GM19395 (cell line): Measurements from ENCODE around the gene ITGB7.

Experiments
- ATAC-seq: cut with Tn5 transposase; IDR thresholded peaks from one replicate; pipeline ENCODE4 v1.9.1; 2021; ENCODE audit warnings: mild to moderate bottlenecking, moderate library complexity; ENCODE audit not compliant: unreplicated experiment

Gene ITGB7

GRCh38 chr12:53231921-53232645 lies 25.0 kb upstream of the ITGB7 start, which contains the start of gene RARG:
Gene RARG (minus strand): TSS chr12:53232209. CDS start chr12:53227545, 4,664 bp downstream.
- no peak for ATAC-seq

GRCh38 chr12:53231671-53231920 lies 24.5 kb upstream of the ITGB7 start:
- no peak for ATAC-seq

GRCh38 chr12:53230108-53230845 lies 23.2 kb upstream of the ITGB7 start:
- ATAC-seq, result no peak

DNA sequence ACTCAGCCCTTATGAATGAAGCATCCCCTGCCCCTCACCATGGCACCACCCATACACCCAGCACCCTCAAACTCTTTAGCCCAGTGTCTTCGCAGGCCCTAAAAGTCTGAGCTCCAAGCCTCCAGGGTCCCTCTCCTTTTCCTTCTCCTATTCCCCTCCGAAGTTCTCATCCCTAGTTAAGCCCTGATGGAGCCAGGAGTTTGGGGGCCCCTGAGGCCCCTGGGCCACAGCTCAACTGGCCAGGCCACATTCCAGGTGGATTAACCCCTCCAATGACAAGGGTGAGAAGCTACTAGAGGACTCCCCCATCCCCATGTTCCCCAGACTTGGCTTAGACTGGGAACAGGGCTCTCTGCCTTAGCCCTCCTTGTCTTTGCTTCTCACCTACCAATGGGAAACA lies 22.4 kb upstream of the ITGB7 start:
- no peak for ATAC-seq

DNA sequence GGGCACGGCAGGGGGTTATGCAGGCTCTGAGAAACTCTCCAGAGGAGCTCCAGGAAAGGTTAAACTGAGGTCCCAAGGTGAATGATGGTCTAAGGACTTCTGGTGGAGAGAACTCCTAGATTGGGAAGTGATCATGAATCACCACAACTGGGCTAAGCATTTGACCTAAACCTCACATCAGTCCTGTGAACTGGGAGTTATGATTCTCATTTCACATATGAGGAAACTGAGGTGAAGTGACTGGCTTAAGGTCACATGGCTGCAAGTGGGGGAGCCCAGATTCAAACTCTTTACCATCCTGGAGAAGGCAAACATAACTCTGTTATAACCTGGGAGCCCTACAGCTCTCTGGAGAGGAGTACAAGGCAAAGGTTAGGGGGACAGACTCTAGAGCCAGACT lies 20.8 kb upstream of the ITGB7 start:
- ATAC-seq, result no peak

DNA sequence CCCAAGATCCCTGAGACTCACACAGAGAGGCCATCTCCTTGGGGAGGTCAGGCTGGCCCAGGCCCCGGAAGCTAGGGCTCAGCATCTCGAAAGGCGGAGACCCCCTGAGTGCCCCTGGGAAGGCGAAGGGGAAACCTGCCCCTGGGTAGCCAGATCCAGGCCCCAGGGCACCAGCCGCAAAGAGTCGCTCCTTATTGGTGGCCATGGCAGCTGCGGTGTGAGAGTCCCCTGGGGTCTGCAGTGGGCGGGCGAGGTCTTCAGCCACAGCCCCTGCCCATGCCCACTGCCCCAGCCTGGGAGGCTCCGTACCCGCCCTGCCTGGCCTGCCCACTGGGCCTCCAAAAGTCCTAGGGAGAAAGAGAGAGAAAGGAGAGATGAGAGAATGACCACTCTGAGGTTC lies 20.3 kb upstream of the ITGB7 start:
- no peak for ATAC-seq

- no peak for ATAC-seq
Measured at GRCh38 chr12:53226815-53227214, 19.8 kb upstream of the ITGB7 start.

GRCh38 chr12:53225635-53226424 lies 18.8 kb upstream of the ITGB7 start:
- ATAC-seq, result no peak

DNA sequence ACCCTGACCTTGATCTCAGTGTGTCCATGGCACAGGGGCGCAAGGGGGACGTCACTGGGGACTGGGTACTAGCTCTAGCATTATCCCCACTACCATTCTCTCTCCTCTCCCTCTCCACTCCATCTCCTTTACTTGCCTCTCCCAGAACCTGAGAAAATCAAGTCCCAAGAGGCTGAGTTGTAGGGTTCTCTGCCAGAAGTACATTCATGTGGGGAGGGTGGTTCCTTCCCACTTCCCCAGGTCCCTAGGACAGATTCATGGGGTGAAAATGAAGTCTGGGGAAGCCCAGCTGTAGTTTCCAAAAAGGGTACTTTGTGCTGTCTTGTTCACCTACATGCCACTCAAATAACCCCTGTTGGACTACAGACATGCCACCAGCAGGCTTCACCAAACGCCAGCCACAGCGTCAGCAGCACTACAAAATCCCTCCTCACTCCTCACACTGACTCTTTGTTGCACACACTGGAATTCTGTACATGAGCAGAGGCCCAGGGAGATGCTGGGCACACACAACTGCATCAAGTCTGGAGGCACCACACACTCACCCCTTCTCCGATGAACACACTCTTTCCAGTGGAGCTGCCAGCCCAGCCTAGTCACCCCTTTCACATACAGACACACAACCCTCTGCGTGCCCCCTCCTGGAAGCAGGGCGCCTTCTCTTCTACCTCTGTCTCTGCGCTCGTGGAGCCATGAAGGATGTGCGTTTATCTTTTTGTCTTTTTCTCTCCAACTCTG lies 18.0 kb upstream of the ITGB7 start:
- no peak for ATAC-seq

GRCh38 chr12:53224061-53224896 lies 17.2 kb upstream of the ITGB7 start:
- ATAC-seq, result no peak

DNA sequence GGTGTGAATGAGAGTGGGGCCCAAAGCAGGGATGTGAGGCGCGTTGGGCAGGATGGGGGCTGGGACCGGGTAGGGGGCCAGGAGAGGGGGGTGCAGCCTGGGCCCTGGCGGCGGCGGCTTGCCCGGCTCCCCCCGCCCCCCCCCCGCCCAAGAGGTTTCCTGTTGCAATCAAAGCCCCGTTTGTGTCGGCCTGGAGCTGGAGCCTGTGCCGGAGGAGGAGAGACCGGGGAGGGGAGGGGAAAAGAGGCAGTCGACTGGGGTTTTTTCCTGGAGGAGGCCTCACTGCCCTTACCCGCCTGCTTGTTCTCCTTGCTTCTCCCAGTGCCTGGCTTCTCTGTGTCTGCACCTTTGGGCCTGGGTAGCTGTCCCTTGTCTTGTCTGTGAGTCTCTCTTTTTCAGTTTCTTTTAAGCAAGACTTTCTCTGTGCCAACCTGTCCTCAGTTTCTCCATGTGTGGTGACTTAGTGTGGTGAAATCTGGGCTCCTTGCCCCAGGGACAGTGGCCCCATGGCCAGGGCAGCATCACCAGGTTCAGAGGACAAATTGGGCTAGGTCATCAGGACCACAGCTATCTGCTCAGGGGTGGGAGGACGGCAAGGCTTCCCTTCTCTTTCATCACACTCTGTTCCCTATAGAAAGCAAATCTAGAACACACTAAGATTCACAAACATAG lies 16.5 kb upstream of the ITGB7 start:
- no peak for ATAC-seq

DNA sequence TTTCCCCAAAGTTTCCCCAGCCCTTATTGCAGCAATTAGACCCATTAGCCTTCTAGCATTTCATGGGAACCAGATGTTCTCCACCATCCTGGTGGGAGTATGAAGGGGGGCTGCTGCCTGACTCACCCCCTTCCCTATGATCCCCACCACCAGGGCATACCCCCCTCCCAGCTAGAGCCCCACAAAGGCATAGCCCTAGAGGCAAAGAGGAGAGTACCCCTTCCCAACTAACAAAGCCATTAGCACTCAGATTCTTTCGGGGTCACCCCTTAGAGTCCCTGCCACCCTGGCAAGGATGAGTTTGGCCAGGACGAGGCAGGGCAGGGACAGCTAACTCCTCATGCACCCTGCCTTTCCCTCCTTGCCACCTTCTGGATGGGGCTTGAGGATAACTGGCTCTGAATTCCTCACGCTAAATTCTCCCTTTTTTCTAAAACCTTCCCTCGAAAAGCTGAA lies 15.8 kb upstream of the ITGB7 start:
- no peak for ATAC-seq

DNA sequence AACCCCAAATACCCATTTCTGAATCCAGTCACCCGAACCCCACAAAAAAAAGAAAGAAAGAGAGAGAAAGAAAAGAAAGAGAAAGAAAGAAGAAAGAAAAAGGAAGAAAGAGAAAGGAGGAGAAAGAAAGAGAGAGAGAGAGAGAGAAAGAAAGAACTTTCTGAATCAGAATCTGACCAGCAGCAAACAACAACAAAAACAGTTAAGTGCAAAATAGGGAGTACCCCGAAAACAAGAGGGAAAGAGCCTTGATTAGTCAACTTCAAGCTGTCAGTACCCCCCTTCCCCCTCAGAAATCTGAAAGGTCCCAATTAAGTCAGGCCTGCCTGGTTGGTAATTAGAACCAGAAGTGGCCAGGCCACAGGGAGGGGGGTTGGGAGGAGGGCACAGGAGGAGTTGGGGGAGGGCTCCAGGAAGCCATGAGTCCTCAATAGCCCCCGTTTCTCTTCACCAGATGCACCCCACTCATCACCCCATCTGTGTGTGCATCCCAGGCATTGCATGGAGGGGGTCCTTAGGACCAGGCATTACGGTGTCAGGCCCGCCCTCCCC lies 15.2 kb upstream of the ITGB7 start:
- no peak for ATAC-seq

DNA sequence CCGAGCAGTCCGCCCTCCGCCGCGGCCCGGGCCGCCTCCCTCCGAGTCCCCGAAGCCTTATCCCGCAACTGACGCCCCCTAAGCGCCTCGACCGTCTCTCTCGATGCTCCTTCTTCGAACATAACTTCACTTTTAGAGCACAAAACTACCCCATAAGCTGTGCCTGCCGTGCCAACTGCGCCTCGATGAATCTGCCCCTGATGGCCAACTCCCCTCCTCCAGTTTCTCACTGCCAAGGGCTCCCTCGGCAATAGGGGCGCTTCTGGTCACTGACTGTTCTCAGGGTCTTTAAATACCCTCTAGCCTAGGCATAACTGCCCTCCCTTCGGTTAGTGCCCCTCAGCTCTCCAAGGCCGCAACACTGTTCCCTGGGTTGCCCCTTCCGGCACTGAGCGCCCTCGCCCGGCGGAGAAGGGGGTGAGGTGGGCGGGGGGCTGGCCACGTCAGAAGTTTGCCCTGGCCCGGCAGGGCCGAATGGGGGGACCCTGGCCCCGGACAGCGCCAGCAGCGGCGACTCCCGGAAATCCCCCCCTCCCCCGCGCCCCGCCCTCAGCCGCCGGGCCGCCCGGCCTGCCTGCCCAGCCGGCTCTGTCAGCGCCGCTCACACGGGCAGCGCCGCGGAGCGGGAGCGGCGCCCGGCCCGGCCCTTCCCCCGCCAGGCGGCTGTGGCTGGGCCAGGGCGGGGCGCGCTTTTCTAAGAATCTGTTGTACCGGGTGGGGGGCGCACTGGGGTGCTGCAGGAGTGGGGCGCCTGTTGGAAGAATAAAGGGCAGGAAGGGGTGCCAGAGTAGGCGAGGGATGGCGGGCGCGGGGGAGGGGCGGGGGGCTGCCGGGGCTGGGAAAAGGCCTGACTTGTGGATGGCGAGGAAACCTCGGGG lies 14.4 kb upstream of the ITGB7 start:
- ATAC-seq, result peak; percentile 11

GRCh38 chr12:53220694-53221202 lies 13.7 kb upstream of the ITGB7 start:
- peak; percentile 58 for ATAC-seq

DNA sequence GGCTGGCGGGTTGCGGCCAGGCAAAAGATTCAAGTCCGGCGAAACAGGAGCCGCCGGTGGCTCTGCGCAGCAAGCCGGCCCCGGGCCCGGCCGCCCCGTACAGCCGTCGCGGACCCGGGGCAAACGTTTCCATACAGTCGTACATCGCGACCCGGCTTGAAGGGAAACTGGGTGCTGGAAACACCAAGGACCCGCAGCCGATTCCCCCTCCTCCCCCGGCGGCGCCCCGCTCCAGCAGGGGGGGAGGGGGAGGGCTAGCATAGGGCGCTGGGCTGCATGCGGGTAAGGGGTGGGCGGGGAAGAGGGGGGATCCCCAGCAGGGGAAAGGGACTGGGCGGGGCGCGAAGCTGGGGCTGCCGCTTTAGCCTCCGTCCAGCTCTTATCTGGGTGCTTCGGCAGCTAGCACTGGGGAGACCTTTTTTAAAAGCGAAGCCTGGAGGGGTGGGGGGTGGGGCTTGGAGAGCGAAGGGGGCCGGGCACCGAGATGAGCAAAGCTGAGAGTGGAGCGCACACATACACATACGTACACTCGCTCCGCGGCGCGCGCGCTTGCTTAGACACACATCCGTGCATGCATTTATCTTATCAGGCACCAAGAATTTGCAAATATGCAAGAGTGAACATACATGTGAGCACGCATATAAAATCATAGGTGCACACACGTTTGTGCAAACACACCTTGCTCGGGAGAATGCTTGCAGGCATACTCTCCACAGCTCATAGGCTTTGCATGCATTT lies 13.1 kb upstream of the ITGB7 start:
- ATAC-seq, result peak; percentile 43

- peak; percentile 23 for ATAC-seq
Measured at GRCh38 chr12:53219292-53219955, 12.4 kb upstream of the ITGB7 start.
